Loucy (cell line): ENCODE measurements around the gene BANF2.

ENCODE experiments used
- H2AFZ ChIP-seq: fragments of 200-600 bp; sonication (generic); 2 replicates; pipeline ENCODE4 v1.6.0; 2016; ENCODE audit warnings: antibody characterized with exemption, mild to moderate bottlenecking, low read length, moderate library complexity
- H3F3A ChIP-seq: fragments of 200-600 bp; 2 replicates; pipeline ENCODE4 v1.6.0; 2016; ENCODE audit warnings: antibody characterized with exemption, low read depth, mild to moderate bottlenecking
- H3K27me3 ChIP-seq: fragments of 200-600 bp; sonication (generic); 2 replicates; pipeline ENCODE4 v1.6.1; 2014; ENCODE audit warnings: low read length, mild to moderate bottlenecking; ENCODE audit not compliant: insufficient read depth, poor library complexity, severe bottlenecking
- H3K36me3 ChIP-seq: fragments of 200-600 bp; sonication (generic); 2 replicates; pipeline ENCODE4 v1.6.1; 2016; ENCODE audit warnings: low read length; ENCODE audit not compliant: insufficient read depth
- H3K4me1 ChIP-seq: fragments of 200-600 bp; sonication (generic); 2 replicates; pipeline ENCODE4 v1.5.1; 2014; ENCODE audit warnings: low read length, mild to moderate bottlenecking; ENCODE audit not compliant: insufficient read depth, poor library complexity, severe bottlenecking
- H3K4me2 ChIP-seq: fragments of 200-600 bp; sonication (generic); 2 replicates; pipeline ENCODE4 v1.6.0; 2014; ENCODE audit warnings: antibody characterized with exemption, low read length, low read depth, mild to moderate bottlenecking; ENCODE audit not compliant: poor library complexity, severe bottlenecking
- H3K4me3 ChIP-seq: fragments of 200-600 bp; sonication (generic); 2 replicates; pipeline ENCODE4 v1.5.1; 2014; ENCODE audit warnings: low read length, mild to moderate bottlenecking, mixed read lengths; ENCODE audit not compliant: poor library complexity, severe bottlenecking
- H3K79me2 ChIP-seq: fragments of 200-600 bp; sonication (generic); 2 replicates; pipeline ENCODE4 v1.6.1; 2014; ENCODE audit warnings: low read length; ENCODE audit not compliant: insufficient read depth
- H3K9ac ChIP-seq: fragments of 200-600 bp; sonication (generic); 2 replicates; pipeline ENCODE4 v1.6.0; 2014; ENCODE audit warnings: mild to moderate bottlenecking, low read depth, low read length, moderate library complexity; ENCODE audit not compliant: poor library complexity, severe bottlenecking
- H3K9me2 ChIP-seq: fragments of 200-600 bp; sonication (generic); replicated peaks from 2 replicates; pipeline ENCODE4 v1.6.1; 2016; ENCODE audit warnings: low read depth, low read length, mixed read lengths
- H3K9me3 ChIP-seq: fragments of 200-600 bp; sonication (generic); 2 replicates; pipeline ENCODE4 v1.6.1; 2014; ENCODE audit warnings: mild to moderate bottlenecking, antibody characterized with exemption, low read length, low read depth; ENCODE audit not compliant: insufficient read depth
- H4K20me1 ChIP-seq: fragments of 200-600 bp; sonication (generic); 2 replicates; pipeline ENCODE4 v1.6.0; 2014; ENCODE audit warnings: antibody characterized with exemption, low read length, mild to moderate bottlenecking; ENCODE audit not compliant: insufficient read depth, poor library complexity, severe bottlenecking
- CTCF ChIP-seq: fragments of 200-600 bp; sonication (generic); conservative IDR thresholded peaks from 2 replicates; pipeline ENCODE4 v1.5.1; 2014; ENCODE audit warnings: mild to moderate bottlenecking, antibody characterized with exemption, low read length
- EZH2phosphoT487 ChIP-seq: fragments of 200-600 bp; IDR thresholded peaks from 2 replicates; pipeline ENCODE4 v1.6.1; 2018; ENCODE audit warnings: antibody characterized with exemption, mild to moderate bottlenecking, moderate library complexity, borderline replicate concordance

BANF2 gene

GRCh38 chr20:17667445-17667844 is 32.3 kb upstream of the BANF2 start:
- peaks cover 15% of the 10 kb centered on the region for H3F3A ChIP-seq
- H2AFZ ChIP-seq, result no peak overlapping the region
- H3K4me2 ChIP-seq, result no peak overlapping the region
- H3K4me3 ChIP-seq, result no peak overlapping the region
- peaks cover 88% of the 10 kb centered on the region for H3K4me1 ChIP-seq
- H3K9me3 ChIP-seq, result no peaks in the 10 kb centered on the region
- no peak overlapping the region for H3K9ac ChIP-seq
- H3K27me3 ChIP-seq, result no peaks in the 10 kb centered on the region
- H3K36me3 ChIP-seq, result no peaks in the 10 kb centered on the region
- peaks cover 19% of the 10 kb centered on the region for H4K20me1 ChIP-seq
- TF ChIP-seq EZH2phosphoT487, result no peak
- TF ChIP-seq CTCF, result no peak
- no peaks in the 10 kb centered on the region for H3K9me2 ChIP-seq
- peaks cover 79% of the 10 kb centered on the region for H3K79me2 ChIP-seq

- Histone ChIP-seq H3K4me3 (no peak overlapping the region), H3K36me3 (no peaks in the 10 kb centered on the region), H3K79me2 (peaks cover 79% of the 10 kb centered on the region), H3K4me1 (peaks cover 82% of the 10 kb centered on the region), H4K20me1 (peaks cover 22% of the 10 kb centered on the region), H3F3A (peaks cover 15% of the 10 kb centered on the region), H3K9me2 (no peaks in the 10 kb centered on the region), H3K27me3 (no peaks in the 10 kb centered on the region), H3K9me3 (no peaks in the 10 kb centered on the region), H2AFZ (no peak overlapping the region), H3K9ac (no peak overlapping the region), H3K4me2 (no peak overlapping the region)
- TF ChIP-seq CTCF (no peak), EZH2phosphoT487 (no peak)
These were observed 31.3 kb upstream of the BANF2 start for GRCh38 chr20:17668432-17668831.

- Histone ChIP-seq H3F3A (peaks cover 15% of the 10 kb centered on the region), H4K20me1 (peaks cover 23% of the 10 kb centered on the region), H3K4me1 (peaks cover 72% of the 10 kb centered on the region), H3K36me3 (no peaks in the 10 kb centered on the region), H3K4me2 (no peak overlapping the region), H3K9me2 (no peaks in the 10 kb centered on the region), H3K9ac (no peak overlapping the region), H3K4me3 (no peak overlapping the region), H2AFZ (no peak overlapping the region), H3K79me2 (peaks cover 79% of the 10 kb centered on the region), H3K27me3 (no peaks in the 10 kb centered on the region), H3K9me3 (no peaks in the 10 kb centered on the region)
- TF ChIP-seq CTCF, result no peak
- no peak for TF ChIP-seq EZH2phosphoT487
These were observed 30.3 kb upstream of the BANF2 start for GRCh38 chr20:17669306-17669931.
